ENCODE results near the gene ZFX.
A peak's percentile ranks its signal among the peaks of the same experiment; 100 is the strongest.

The ZFX gene

DNA sequence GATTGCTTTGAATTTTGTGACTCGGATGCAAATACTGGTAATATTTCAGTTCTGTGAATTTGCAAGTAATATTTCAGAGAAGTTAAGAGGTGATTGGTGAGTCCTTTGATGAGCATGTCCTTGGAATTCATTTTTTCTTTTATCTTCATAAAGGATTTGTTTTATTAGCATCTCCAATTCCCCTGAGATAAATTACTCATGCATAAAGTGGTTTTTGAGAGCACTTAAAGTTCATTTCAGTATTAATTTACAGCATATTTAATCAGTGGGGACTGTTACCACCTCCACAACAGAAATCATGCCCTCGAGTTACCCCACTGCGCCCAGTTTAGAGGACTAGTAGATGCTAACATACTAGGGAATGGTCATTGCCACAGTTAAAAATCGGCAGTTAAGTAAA, 65.0 kb downstream of the ZFX start:
- TF ChIP-seq JUND (IDR thresholded peaks at IDR 0.05; ENCODE audit: low read depth), result no peak
- no peak for DNase-seq (ENCODE audit: low read depth in 1 of 2, low spot score in 1 of 2)
- in situ Hi-C loops (cut with HindIII; ENCODE audit: low pct_unique_long_range_greater_than_20kb, low sequenced_read_pairs), result no loop called here

- DNase-seq (ENCODE audit: low read depth in 1 of 2, low spot score in 1 of 2), result no peak
- in situ Hi-C loops (cut with HindIII; ENCODE audit: low pct_unique_long_range_greater_than_20kb, low sequenced_read_pairs), result no loop called here
- TF ChIP-seq JUND (IDR thresholded peaks at IDR 0.05; ENCODE audit: low read depth), result no peak
Observed at GRCh38 chrX:24215272-24215671, 65.7 kb downstream of the ZFX start.

- in situ Hi-C loops (cut with HindIII; ENCODE audit: low pct_unique_long_range_greater_than_20kb, low sequenced_read_pairs), result no loop called here
- no peak for TF ChIP-seq JUND (IDR thresholded peaks at IDR 0.05; ENCODE audit: low read depth)
- no peak for DNase-seq (ENCODE audit: low read depth in 1 of 2, low spot score in 1 of 2)
Observed at GRCh38 chrX:24216037-24216436, 66.5 kb downstream of the ZFX start.

DNA sequence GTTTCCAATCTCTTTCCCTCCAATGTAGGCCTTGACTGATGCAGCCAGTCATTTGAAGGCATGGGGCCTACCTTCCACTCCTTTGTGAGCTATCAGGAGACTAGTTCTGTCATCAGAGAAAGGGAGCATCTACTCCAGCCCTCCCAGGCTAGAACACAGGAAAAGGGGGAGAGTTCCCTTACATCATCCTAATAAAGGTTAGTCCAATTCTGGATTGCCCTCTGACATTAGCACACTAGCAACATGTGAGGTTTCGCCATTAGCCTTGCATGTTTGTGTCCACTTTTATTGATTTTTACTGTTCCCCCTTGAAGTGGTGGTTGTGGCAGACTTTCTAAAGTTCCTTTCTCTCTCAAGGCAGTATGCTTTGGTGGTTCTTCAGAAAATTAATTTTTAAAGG, 67.3 kb downstream of the ZFX start:
- TF ChIP-seq JUND (IDR thresholded peaks at IDR 0.05; ENCODE audit: low read depth), result no peak
- in situ Hi-C loops (cut with HindIII; ENCODE audit: low pct_unique_long_range_greater_than_20kb, low sequenced_read_pairs), result no loop called here
- DNase-seq (ENCODE audit: low read depth in 1 of 2, low spot score in 1 of 2), result no peak

DNA sequence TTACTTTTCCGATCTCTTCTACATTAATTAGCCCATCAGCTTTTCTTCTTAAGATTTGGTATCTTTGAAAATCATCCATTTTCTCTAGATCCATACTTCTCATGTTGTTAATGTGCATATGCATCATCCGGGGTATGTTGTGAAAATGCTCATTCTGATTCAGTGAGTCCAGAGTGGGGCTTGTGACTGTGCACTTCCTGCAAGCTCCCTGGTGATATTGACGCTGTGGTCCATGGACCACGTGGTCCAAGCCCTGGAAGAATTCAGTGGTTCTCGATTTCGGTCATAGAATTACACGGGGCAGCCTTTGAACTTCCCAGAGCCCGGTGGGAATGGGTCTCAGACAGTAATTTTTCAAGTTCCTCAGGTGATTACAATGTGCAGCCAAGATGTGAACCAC, 69.8 kb downstream of the ZFX start:
- no peak for DNase-seq (ENCODE audit: low read depth in 1 of 2, low spot score in 1 of 2)
- TF ChIP-seq JUND (IDR thresholded peaks at IDR 0.05; ENCODE audit: low read depth), result no peak
- in situ Hi-C loops (cut with HindIII; ENCODE audit: low pct_unique_long_range_greater_than_20kb, low sequenced_read_pairs), result no loop called here

- in situ Hi-C loops (cut with HindIII; ENCODE audit: low pct_unique_long_range_greater_than_20kb, low sequenced_read_pairs), result no loop called here
- no peak for TF ChIP-seq JUND (IDR thresholded peaks at IDR 0.05; ENCODE audit: low read depth)
- DNase-seq (ENCODE audit: low read depth in 1 of 2, low spot score in 1 of 2), result no peak
Observed at GRCh38 chrX:24221872-24222271, 72.3 kb downstream of the ZFX start.

DNA sequence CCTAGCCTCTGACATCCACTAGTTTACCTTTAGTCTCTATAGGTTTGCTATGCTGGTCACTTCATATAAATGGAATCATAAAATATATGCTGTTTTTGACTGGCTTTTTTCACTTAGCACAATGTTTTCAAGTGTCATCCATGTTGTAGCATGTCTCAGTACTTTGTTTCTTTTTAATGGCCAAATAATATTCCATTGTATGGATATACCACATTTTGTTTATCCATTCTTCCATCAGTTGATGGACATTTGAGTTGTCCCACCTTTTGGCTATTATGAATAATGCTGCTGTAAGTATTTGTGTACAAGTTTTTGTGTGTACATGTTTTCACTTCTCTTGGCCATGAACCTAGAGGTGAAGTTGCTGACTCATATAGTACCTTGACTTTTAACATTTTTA, 75.7 kb downstream of the ZFX start:
- TF ChIP-seq JUND (IDR thresholded peaks at IDR 0.05; ENCODE audit: low read depth), result no peak
- DNase-seq (ENCODE audit: low read depth in 1 of 2, low spot score in 1 of 2), result no peak
- in situ Hi-C loops (cut with HindIII; ENCODE audit: low pct_unique_long_range_greater_than_20kb, low sequenced_read_pairs), result no loop called here

- DNase-seq (ENCODE audit: low read depth in 1 of 2, low spot score in 1 of 2), result no peak
- TF ChIP-seq JUND (IDR thresholded peaks at IDR 0.05; ENCODE audit: low read depth), result no peak
- in situ Hi-C loops (cut with HindIII; ENCODE audit: low pct_unique_long_range_greater_than_20kb, low sequenced_read_pairs), result no loop called here
Observed at GRCh38 chrX:24226176-24226575, 76.6 kb downstream of the ZFX start.

DNA sequence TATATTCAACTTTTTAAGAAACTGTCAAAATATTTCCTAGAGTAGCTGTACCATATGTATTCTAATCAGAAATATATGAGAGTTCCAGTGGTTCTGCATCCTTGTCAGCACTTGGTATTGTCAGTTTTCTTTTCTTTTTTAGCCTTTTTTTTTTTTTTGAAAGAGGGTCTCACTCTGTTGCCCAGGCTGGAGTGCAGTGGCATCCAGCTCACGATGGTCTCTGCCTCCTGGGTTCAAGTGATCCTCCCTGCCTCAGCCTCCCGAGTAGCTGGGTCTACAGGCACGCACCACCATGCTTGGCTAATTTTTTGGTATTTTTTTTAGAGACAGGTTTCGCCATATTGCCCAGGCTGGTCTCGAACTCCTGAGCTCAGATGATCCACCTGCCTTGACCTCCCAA, 79.1 kb downstream of the ZFX start:
- no peak for DNase-seq (ENCODE audit: low read depth in 1 of 2, low spot score in 1 of 2)
- no peak for TF ChIP-seq JUND (IDR thresholded peaks at IDR 0.05; ENCODE audit: low read depth)
- in situ Hi-C loops (cut with HindIII; ENCODE audit: low pct_unique_long_range_greater_than_20kb, low sequenced_read_pairs), result no loop called here

- TF ChIP-seq JUND (IDR thresholded peaks at IDR 0.05; ENCODE audit: low read depth), result no peak
- in situ Hi-C loops (cut with HindIII; ENCODE audit: low pct_unique_long_range_greater_than_20kb, low sequenced_read_pairs), result no loop called here
- DNase-seq (ENCODE audit: low read depth in 1 of 2, low spot score in 1 of 2), result no peak
Observed at GRCh38 chrX:24229400-24229879, 79.9 kb downstream of the ZFX start.

DNA sequence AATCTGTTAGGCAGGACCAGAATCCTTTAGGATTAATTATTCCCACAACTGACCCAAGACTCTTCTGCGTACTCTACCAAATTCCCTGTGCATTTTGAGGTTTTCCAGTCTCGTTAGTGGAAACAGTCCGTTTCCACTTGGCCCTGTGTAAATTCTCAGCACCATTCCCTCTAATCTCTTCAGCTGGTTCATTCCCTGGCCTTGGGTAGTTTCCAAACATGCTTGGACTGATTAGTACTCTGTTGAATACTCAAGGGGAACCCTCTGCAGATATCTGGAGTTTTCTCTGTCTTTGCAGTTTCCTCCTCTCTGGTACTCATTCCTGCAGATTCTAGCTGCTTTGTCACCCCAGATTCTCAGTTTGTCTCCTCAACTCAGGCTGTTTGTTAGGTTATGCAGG, 80.4 kb downstream of the ZFX start:
- TF ChIP-seq JUND (IDR thresholded peaks at IDR 0.05; ENCODE audit: low read depth), result no peak
- DNase-seq (ENCODE audit: low read depth in 1 of 2, low spot score in 1 of 2), result no peak
- in situ Hi-C loops (cut with HindIII; ENCODE audit: low pct_unique_long_range_greater_than_20kb, low sequenced_read_pairs), result no loop called here

GRCh38 chrX:24231131-24231540, 81.6 kb downstream of the ZFX start:
- DNase-seq (ENCODE audit: low read depth in 1 of 2, low spot score in 1 of 2), result peak in 1 of 2 experiments; percentile 7
- no peak for TF ChIP-seq JUND (IDR thresholded peaks at IDR 0.05; ENCODE audit: low read depth)
- in situ Hi-C loops (cut with HindIII; ENCODE audit: low pct_unique_long_range_greater_than_20kb, low sequenced_read_pairs), result no loop called here

GRCh38 chrX:24231641-24232179, 82.2 kb downstream of the ZFX start:
- in situ Hi-C loops (cut with HindIII; ENCODE audit: low pct_unique_long_range_greater_than_20kb, low sequenced_read_pairs), result no loop called here
- no peak for TF ChIP-seq JUND (IDR thresholded peaks at IDR 0.05; ENCODE audit: low read depth)
- no peak for DNase-seq (ENCODE audit: low read depth in 1 of 2, low spot score in 1 of 2)

DNA sequence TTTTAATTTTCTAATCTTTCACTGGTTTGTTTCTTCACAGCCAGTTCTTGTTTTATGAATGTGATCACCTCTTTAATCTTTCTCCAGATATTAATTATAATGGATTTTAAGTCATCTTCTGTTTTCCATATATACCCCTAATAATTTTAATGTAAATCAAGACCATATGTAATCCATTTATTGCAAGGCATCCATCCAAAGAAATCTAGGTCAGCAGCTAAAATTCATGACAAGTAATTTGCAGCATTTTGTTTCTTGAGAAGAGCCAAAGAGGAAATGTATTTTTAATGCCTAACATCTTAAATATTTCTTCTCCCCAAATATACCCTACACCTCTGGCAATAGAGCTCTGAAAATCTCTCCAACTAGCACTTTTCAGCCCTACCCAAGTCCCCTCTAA, 83.3 kb downstream of the ZFX start:
- DNase-seq (ENCODE audit: low read depth in 1 of 2, low spot score in 1 of 2), result no peak

More for the DNA sequence above, 83.3 kb downstream of the ZFX start:
- TF ChIP-seq JUND (IDR thresholded peaks at IDR 0.05; ENCODE audit: low read depth), result no peak
- in situ Hi-C loops (cut with HindIII; ENCODE audit: low pct_unique_long_range_greater_than_20kb, low sequenced_read_pairs), result no loop called here
